HCT116 (cell line): ENCODE results near the gene PRKD3. TPM values are rescaled to one million over a fixed set of nuclear protein-coding genes. Genes with fewer than 3 reads are reported as not detected.

Experiments used
- ATAC-seq: fragments of 200-7000 bp; cut with Tn5 transposase; 2 replicates; pipeline ENCODE4 v1.9.1; 2020; ENCODE audit warnings: mild to moderate bottlenecking, moderate library complexity
- BruUV-seq: library from RNA; stranded (reverse); fragments of 400-500 nt; replicated peaks from 2 replicates; lab custom pipeline; 2021; lab: Mats Ljungman, UMichigan
- CTCF ChIA-PET: fragments of 300-600 bp; sonication (Branson Sonifier 250); formaldehyde crosslinking; loops from one replicate; lab custom pipeline; 2021; ENCODE audit warnings: antibody characterized with exemption; lab: Charles Lee
- POLR2A ChIA-PET: fragments of 300-600, 350-600 bp; sonication (Branson Sonifier 250); formaldehyde crosslinking; loops from one replicate; lab custom pipeline; 2021; ENCODE audit warnings: antibody characterized with exemption; lab: Charles Lee
- RAD21 ChIA-PET, 2 experiments: fragments of 300-600 bp; sonication (Branson Sonifier 250); formaldehyde crosslinking; loops; one replicate each; lab custom pipeline; 2023; ENCODE audit warnings: low total read pairs in 2 of 2; ENCODE audit not compliant: uncharacterized antibody in 2 of 2, unreplicated experiment in 2 of 2, low non-redundant PET in 1 of 2; lab: Charles Lee
- DNase-seq: peaks from one replicate; pipeline ENCODE4 v3.0.0-alpha.2; 2010; ENCODE audit warnings: low read depth, low spot score
- H2AFZ ChIP-seq: fragments of 200-600 bp; shearing (Covaris generic), sonication (generic); 2 replicates; pipeline ENCODE4 v1.6.1; 2017; ENCODE audit warnings: low read depth, mixed run types, mixed read lengths, antibody characterized with exemption, low read length; ENCODE audit not compliant: poor library complexity, severe bottlenecking
- H3K27ac ChIP-seq: 2 replicates; pipeline ENCODE4 v1.5.1; 2012; ENCODE audit warnings: low read depth, low read length
- H3K27me3 ChIP-seq: fragments of 200-600 bp; sonication (generic); 2 replicates; pipeline ENCODE4 v1.6.1; 2016; ENCODE audit warnings: mixed run types, low read length, mixed read lengths; ENCODE audit not compliant: insufficient read depth
- H3K36me3 ChIP-seq, 2 experiments: fragments of 200-500 bp in 1 of 2; fragments of 200-600 bp in 1 of 2; sonication (Bioruptor generic) in 1 of 2; sonication (generic) in 1 of 2; 2 replicates each; pipeline versions ENCODE4 v1.5.1 to v1.6.1; 2014 to 2016; ENCODE audit warnings: low read length in 2 of 2, inconsistent platforms in 1 of 2, mixed read lengths in 1 of 2, mixed run types in 1 of 2; ENCODE audit not compliant: insufficient read depth in 2 of 2, control insufficient read depth in 1 of 2
- H3K4me1 ChIP-seq, 2 experiments: fragments of 200-600 bp in 1 of 2; sonication (generic) in 1 of 2; 2 replicates each; pipeline versions ENCODE4 v1.5.1 to v1.6.1; 2012 to 2017; ENCODE audit warnings: low read length in 2 of 2, inconsistent platforms in 1 of 2, mild to moderate bottlenecking in 1 of 2, mixed read lengths in 1 of 2, mixed run types in 1 of 2, moderate library complexity in 1 of 2; ENCODE audit not compliant: insufficient read depth in 2 of 2, control insufficient read depth in 1 of 2
- H3K4me2 ChIP-seq: fragments of 200-600 bp; sonication (generic); 2 replicates; pipeline ENCODE4 v1.6.1; 2017; ENCODE audit warnings: mixed run types, low read length, mixed read lengths
- H3K4me3 ChIP-seq, 2 experiments: fragments of 200-600 bp in 1 of 2; sonication (generic) in 1 of 2; replicated peaks in 1 of 2; 2 replicates each; pipeline ENCODE4 v1.5.1; 2011 to 2016; ENCODE audit warnings: low read length in 2 of 2, control low read depth in 1 of 2, low read depth in 1 of 2, mild to moderate bottlenecking in 1 of 2, mixed read lengths in 1 of 2, mixed run types in 1 of 2
- H3K79me2 ChIP-seq: fragments of 200-600 bp; sonication (generic); 2 replicates; pipeline ENCODE4 v1.6.1; 2017; ENCODE audit warnings: mild to moderate bottlenecking, mixed run types, low read length, moderate library complexity, mixed read lengths; ENCODE audit not compliant: insufficient read depth
- H3K9ac ChIP-seq: fragments of 200-600 bp; sonication (generic); 2 replicates; pipeline ENCODE4 v1.6.1; 2016; ENCODE audit warnings: low read length, mixed read lengths
- H3K9me2 ChIP-seq: fragments of 200-600 bp; sonication (generic), shearing (Covaris generic); 2 replicates; pipeline ENCODE4 v1.6.1; 2017; ENCODE audit warnings: mixed run types, mild to moderate bottlenecking, moderate library complexity; ENCODE audit not compliant: insufficient read depth
- H3K9me3 ChIP-seq, 2 experiments: fragments of 200-500 bp in 1 of 2; fragments of 200-600 bp in 1 of 2; sonication (Bioruptor generic) in 1 of 2; sonication (generic) in 1 of 2; 2 replicates each; pipeline ENCODE4 v1.6.1; 2014 to 2017; ENCODE audit warnings: low read length in 2 of 2, mixed read lengths in 2 of 2, inconsistent platforms in 1 of 2, low read depth in 1 of 2, mild to moderate bottlenecking in 1 of 2, mixed run types in 1 of 2, moderate library complexity in 1 of 2; ENCODE audit not compliant: control insufficient read depth in 1 of 2, insufficient read depth in 1 of 2
- H4K20me1 ChIP-seq: fragments of 200-600 bp; sonication (generic), shearing (Covaris generic); 2 replicates; pipeline ENCODE4 v1.6.1; 2017; ENCODE audit warnings: mixed run types, mild to moderate bottlenecking, moderate library complexity; ENCODE audit not compliant: insufficient read depth
- CEBPB ChIP-seq: IDR thresholded peaks from 2 replicates; pipeline ENCODE4 v1.6.1; 2012; ENCODE audit warnings: low read depth
- CTCF ChIP-seq, 3 experiments: fragments of 200-600 bp in 1 of 3; sonication (generic) in 1 of 3; IDR thresholded peaks in 2 of 3; conservative IDR thresholded peaks in 1 of 3; 2 replicates each; pipeline ENCODE4 v1.5.1; 2012 to 2017; ENCODE audit warnings: low read depth in 2 of 3, low read length in 2 of 3, antibody characterized with exemption in 1 of 3, borderline replicate concordance in 1 of 3, control low read depth in 1 of 3, mild to moderate bottlenecking in 1 of 3, mixed read lengths in 1 of 3, mixed run types in 1 of 3, moderate library complexity in 1 of 3; ENCODE audit not compliant: insufficient read depth in 1 of 3
- ELF1 ChIP-seq: IDR thresholded peaks from 2 replicates; pipeline ENCODE4 v1.6.1; 2012; ENCODE audit warnings: low read depth, borderline replicate concordance
- EZH2 ChIP-seq: fragments of 200-600 bp; sonication (generic); IDR thresholded peaks from 2 replicates; pipeline ENCODE4 v1.6.1; 2017; ENCODE audit warnings: antibody characterized with exemption, mixed run types
- FOSL1 ChIP-seq: IDR thresholded peaks from 2 replicates; pipeline ENCODE4 v1.6.1; 2012; ENCODE audit warnings: low read depth
- POLR2A ChIP-seq: IDR thresholded peaks from 2 replicates; pipeline ENCODE4 v1.7.0; 2011; ENCODE audit warnings: borderline replicate concordance; ENCODE audit not compliant: insufficient read depth, insufficient read length; ENCODE audit errors: extremely low read depth
- SP1 ChIP-seq: IDR thresholded peaks from 2 replicates; pipeline ENCODE4 v1.6.1; 2012; ENCODE audit warnings: low read depth
- YY1 ChIP-seq: IDR thresholded peaks from 2 replicates; pipeline ENCODE4 v1.6.1; 2011; ENCODE audit warnings: low read length, low read depth, moderate library complexity, mild to moderate bottlenecking; ENCODE audit not compliant: insufficient replicate concordance; ENCODE audit errors: extremely low read depth
- intact Hi-C: fragments of 100-400 bp; cut with micrococcal nuclease; formaldehyde crosslinking; loops from 2 replicates; pipeline ENCODE4 v1.10.0; 2022
- total RNA-seq: library from RNA; stranded (reverse); gene quantifications from one replicate; pipeline ENCODE4 v1.2.1, GENCODE V29; 2021; ENCODE audit not compliant: unreplicated experiment

The PRKD3 gene
- total RNA-seq, 1 experiment from 2014 or later, result 13.9 TPM

GRCh38 chr2:37364351-37364750 is 39.7 kb upstream of the PRKD3 start:
- no peaks in the 10 kb centered on the region for H3K9me3 ChIP-seq
- RAD21 ChIA-PET, result no interaction called here
- CTCF ChIA-PET, result no interaction called here
- ATAC-seq (no peak), DNase-seq (no peak)
- H3K27me3 ChIP-seq, result no peaks in the 10 kb centered on the region
- POLR2A ChIA-PET, result no interaction called here
- no peaks in the 10 kb centered on the region for H4K20me1 ChIP-seq
- TF ChIP-seq POLR2A, result no peak
- TF ChIP-seq CTCF (IDR thresholded peaks at IDR 0.05 in 2 of 3, conservative IDR thresholded peaks at IDR 0.05 in 1 of 3; ENCODE audit: borderline replicate concordance in 1 of 3, insufficient read depth in 1 of 3, low read depth in 2 of 3, low read length in 2 of 3), result no peak
- TF ChIP-seq YY1, result no peak
- no peak for TF ChIP-seq SP1
- no peak for TF ChIP-seq ELF1
- no peak for TF ChIP-seq FOSL1
- TF ChIP-seq CEBPB, result no peak
- TF ChIP-seq EZH2, result no peak
- H3K27ac ChIP-seq, result no peak overlapping the region
- H3K9me2 ChIP-seq, result no peaks in the 10 kb centered on the region
- H3K36me3 ChIP-seq, result no peaks in the 10 kb centered on the region
- no peak overlapping the region for H2AFZ ChIP-seq
- no TSS peak for BruUV-seq
- intact Hi-C loops, result no loop called here
- H3K9ac ChIP-seq, result no peak overlapping the region
- no peak overlapping the region for H3K4me2 ChIP-seq
- no peak overlapping the region for H3K4me3 ChIP-seq
- no peaks in the 10 kb centered on the region for H3K4me1 ChIP-seq
- no peaks in the 10 kb centered on the region for H3K79me2 ChIP-seq
